Stimulated activated CD4-positive, alpha-beta T cell treated with anti-CD3 and anti-CD28 coated beads, Interleukin-1b, Interleukin-23, amount 100 ng/mL, for 1 hour (primary cell): ENCODE results near the gene IMMP2L.
"Not testable (repeated sequence)": the region's sequence is repeated elsewhere in the genome, so short reads cannot be mapped to it uniquely, and the experiment has no call there.

Experiments
- DNase-seq, 2 donors: peaks; one replicate each; pipeline ENCODE4 v3.0.0-alpha.2; 2020; ENCODE audit warnings: low read depth in 2 of 2

The IMMP2L gene

GRCh38 chr7:110938165-110938564, 624.1 kb downstream of the IMMP2L start:
- no peak for DNase-seq

GRCh38 chr7:110936665-110937064, 625.6 kb downstream of the IMMP2L start:
- DNase-seq = not testable (repeated sequence)

- no peak for DNase-seq
Observed at GRCh38 chr7:110929480-110930249, 632.6 kb downstream of the IMMP2L start.

GRCh38 chr7:110922906-110923305, 639.4 kb downstream of the IMMP2L start:
- no peak for DNase-seq

- DNase-seq = no peak
Observed at GRCh38 chr7:110921595-110922151, 640.6 kb downstream of the IMMP2L start.

GRCh38 chr7:110918949-110919548, 643.2 kb downstream of the IMMP2L start:
- DNase-seq = no peak

GRCh38 chr7:110914263-110914662, 648.0 kb downstream of the IMMP2L start:
- no peak for DNase-seq

- no peak for DNase-seq
Observed at GRCh38 chr7:110911632-110912031, 650.7 kb downstream of the IMMP2L start.

GRCh38 chr7:110909117-110909516, 653.2 kb downstream of the IMMP2L start:
- no peak for DNase-seq

GRCh38 chr7:110905773-110906566, 656.3 kb downstream of the IMMP2L start:
- DNase-seq = no peak

- DNase-seq = no peak
Observed at GRCh38 chr7:110898516-110898915, 663.8 kb downstream of the IMMP2L start.

- no peak for DNase-seq
Observed at GRCh38 chr7:110897538-110897937, 664.8 kb downstream of the IMMP2L start.

- DNase-seq = no peak
Observed at GRCh38 chr7:110894111-110894510, 668.2 kb downstream of the IMMP2L start.

- no peak for DNase-seq
Observed at GRCh38 chr7:110891197-110891596, 671.1 kb downstream of the IMMP2L start.

GRCh38 chr7:110890101-110890500, 672.2 kb downstream of the IMMP2L start:
- no peak for DNase-seq

GRCh38 chr7:110889335-110889734, 673.0 kb downstream of the IMMP2L start:
- DNase-seq = no peak

- no peak for DNase-seq
Observed at GRCh38 chr7:110888641-110889040, 673.7 kb downstream of the IMMP2L start.

- DNase-seq = no peak
Observed at GRCh38 chr7:110885474-110885873, 676.8 kb downstream of the IMMP2L start.

- DNase-seq = no peak
Observed at GRCh38 chr7:110881721-110882120, 680.6 kb downstream of the IMMP2L start.

GRCh38 chr7:110880971-110881370, 681.3 kb downstream of the IMMP2L start:
- DNase-seq = no peak

- DNase-seq = no peak
Observed at GRCh38 chr7:110877016-110877415, 685.3 kb downstream of the IMMP2L start.

- no peak for DNase-seq
Observed at GRCh38 chr7:110875346-110875745, 686.9 kb downstream of the IMMP2L start.
